SK-N-SH (cell line): ENCODE measurements around the gene ENDOD1. TPM values are rescaled to one million over a fixed set of nuclear protein-coding genes. Genes with fewer than 3 reads are reported as not detected.

Source experiments
- CTCF ChIA-PET: fragments of 300-600, 350-600 bp; formaldehyde crosslinking; extraction: SDS; loops from one replicate; lab custom pipeline; 2021; lab: Yijun Ruan, JAX
- POLR2A ChIA-PET: fragments of 350-600 bp; sonication (Branson Sonifier 250); formaldehyde crosslinking; extraction: SDS; loops from one replicate; lab custom pipeline; 2020; ENCODE audit warnings: antibody characterized with exemption, inconsistent platforms; lab: Yijun Ruan, JAX
- DNase-seq: peaks from one replicate; pipeline ENCODE4 v3.0.0; 2012
- H2AFZ ChIP-seq: fragments of 200-600 bp; sonication (generic); 2 replicates; pipeline ENCODE4 v1.8.1; 2016; ENCODE audit warnings: antibody characterized with exemption, mild to moderate bottlenecking, low read depth
- H3F3A ChIP-seq: fragments of 200-600 bp; sonication (generic); replicated peaks from 2 replicates; pipeline ENCODE3; 2016; ENCODE audit warnings: antibody characterized with exemption, mild to moderate bottlenecking; ENCODE audit not compliant: insufficient read depth
- H3K27ac ChIP-seq, 2 experiments: fragments of 200-500 bp in 1 of 2; fragments of 200-600 bp in 1 of 2; sonication (Bioruptor generic) in 1 of 2; sonication (generic), shearing (Covaris generic) in 1 of 2; 2 replicates each; pipeline versions ENCODE4 v1.5.1 to v1.6.1; 2014 to 2016; ENCODE audit warnings: low read depth in 2 of 2, inconsistent platforms in 1 of 2, low read length in 1 of 2, mild to moderate bottlenecking in 1 of 2, mixed read lengths in 1 of 2
- H3K27me3 ChIP-seq: fragments of 200-600 bp; sonication (generic), shearing (Covaris generic); 2 replicates; pipeline ENCODE4 v1.6.1; 2016; ENCODE audit warnings: mixed run types; ENCODE audit not compliant: insufficient read depth
- H3K36me3 ChIP-seq, 2 experiments: fragments of 200-500 bp in 1 of 2; fragments of 200-600 bp in 1 of 2; sonication (Bioruptor generic) in 1 of 2; sonication (generic) in 1 of 2; replicated peaks in 1 of 2; 2 replicates each; pipeline versions ENCODE3 to v1.5.1; 2014 to 2016; ENCODE audit warnings: low read length in 1 of 2, mild to moderate bottlenecking in 1 of 2; ENCODE audit not compliant: insufficient read depth in 2 of 2, control insufficient read depth in 1 of 2
- H3K4me1 ChIP-seq, 2 experiments: fragments of 200-500 bp in 1 of 2; fragments of 200-600 bp in 1 of 2; sonication (Bioruptor generic) in 1 of 2; sonication (generic), shearing (Covaris generic) in 1 of 2; 2 replicates each; pipeline versions ENCODE4 v1.5.1 to v1.6.1; 2014 to 2016; ENCODE audit warnings: low read depth in 1 of 2, low read length in 1 of 2, mixed run types in 1 of 2; ENCODE audit not compliant: insufficient read depth in 2 of 2, control insufficient read depth in 1 of 2
- H3K4me2 ChIP-seq: fragments of 200-600 bp; sonication (generic), shearing (Covaris generic); 2 replicates; pipeline ENCODE4 v1.6.1; 2017; ENCODE audit warnings: mixed run types
- H3K4me3 ChIP-seq, 2 experiments: fragments of 200-500 bp in 1 of 2; fragments of 200-600 bp in 1 of 2; sonication (Bioruptor generic) in 1 of 2; sonication (generic), shearing (Covaris generic) in 1 of 2; 2 replicates each; pipeline versions ENCODE4 v1.5.1 to v1.8.1; 2014 to 2016; ENCODE audit warnings: low read depth in 2 of 2, inconsistent platforms in 1 of 2, low read length in 1 of 2, mild to moderate bottlenecking in 1 of 2, mixed read lengths in 1 of 2, moderate library complexity in 1 of 2
- H3K79me2 ChIP-seq: fragments of 200-600 bp; sonication (generic); 2 replicates; pipeline ENCODE4 v1.8.1; 2017; ENCODE audit warnings: mild to moderate bottlenecking; ENCODE audit not compliant: insufficient read depth
- H3K9ac ChIP-seq: fragments of 200-600 bp; sonication (generic); 2 replicates; pipeline ENCODE4 v1.6.1; 2017; ENCODE audit warnings: mixed run types
- H3K9me2 ChIP-seq: fragments of 200-600 bp; sonication (generic); 2 replicates; pipeline ENCODE4 v1.6.1; 2017; ENCODE audit warnings: mixed run types
- H3K9me3 ChIP-seq: fragments of 200-600 bp; sonication (generic); 2 replicates; pipeline ENCODE4 v1.6.1; 2017; ENCODE audit warnings: mixed run types, mild to moderate bottlenecking, moderate library complexity
- H4K20me1 ChIP-seq: fragments of 200-600 bp; sonication (generic); 2 replicates; pipeline ENCODE4 v1.6.1; 2017; ENCODE audit warnings: mild to moderate bottlenecking, mixed run types; ENCODE audit not compliant: insufficient read depth
- GABPA ChIP-seq: IDR thresholded peaks from 2 replicates; pipeline ENCODE4 v1.4.0; 2012; ENCODE audit warnings: low read depth, mild to moderate bottlenecking
- MXI1 ChIP-seq: IDR thresholded peaks from 2 replicates; pipeline ENCODE4 v1.6.1; 2012; ENCODE audit warnings: mild to moderate bottlenecking, low read depth, low read length, improper control_type of control experiment
- NRF1 ChIP-seq: IDR thresholded peaks from 2 replicates; pipeline ENCODE4 v1.6.1; 2012; ENCODE audit warnings: low read depth, mild to moderate bottlenecking, low read length
- POLR2AphosphoS5 ChIP-seq: IDR thresholded peaks from 2 replicates; pipeline ENCODE4 v1.6.1; 2012; ENCODE audit warnings: low read depth, low read length
- TEAD4 ChIP-seq: IDR thresholded peaks from 2 replicates; pipeline ENCODE4 v1.4.0; 2012; ENCODE audit warnings: mild to moderate bottlenecking, borderline replicate concordance; ENCODE audit not compliant: insufficient read depth
- WGBS: methylation state at CpG from one replicate; pipeline ENCODE4 v1.1.6; 2017; ENCODE audit warnings: low lambda C conversion rate; 5-methylcytosine and 5-hydroxymethylcytosine counted together
- polyA plus RNA-seq, 3 experiments: library from polyadenylated mRNA; depleted of rRNA; stranded (reverse); fragments of >200 nt; gene quantifications; 2 replicates each; pipeline ENCODE4 v1.2.3, GENCODE V29; 2012
- TF ChIP-seq, protein P1 (sequence below): IDR thresholded peaks from 2 replicates; pipeline ENCODE4 v1.4.0; 2012; ENCODE audit warnings: low read depth
- TF ChIP-seq, protein P2 (sequence below): IDR thresholded peaks from 2 replicates; pipeline ENCODE4; 2012
- TF ChIP-seq, protein P3 (sequence below): IDR thresholded peaks from 2 replicates; pipeline ENCODE4 v1.4.0; 2012; ENCODE audit warnings: low read depth, borderline replicate concordance

ENDOD1 gene
- polyA plus RNA-seq, 1 of the 3 experiments (the other 2 are of a cell fraction) = 15.0 TPM

- Histone ChIP-seq H3K36me3 (no peaks in the 10 kb centered on the region), H3F3A (peaks cover 4% of the 10 kb centered on the region), H3K27me3 (no peaks in the 10 kb centered on the region), H3K4me2 (no peak overlapping the region), H3K79me2 (no peaks in the 10 kb centered on the region), H4K20me1 (no peaks in the 10 kb centered on the region), H3K9me2 (no peaks in the 10 kb centered on the region), H3K4me1 (no peaks in the 10 kb centered on the region), H2AFZ (no peak overlapping the region), H3K27ac (no peak overlapping the region), H3K9ac (no peak overlapping the region), H3K9me3 (no peaks in the 10 kb centered on the region), H3K4me3 (no peak overlapping the region)
- TF ChIP-seq POLR2AphosphoS5 (no peak), TEAD4 (no peak), MXI1 (no peak), GABPA (no peak)
- TF ChIP-seq, protein P1, sequence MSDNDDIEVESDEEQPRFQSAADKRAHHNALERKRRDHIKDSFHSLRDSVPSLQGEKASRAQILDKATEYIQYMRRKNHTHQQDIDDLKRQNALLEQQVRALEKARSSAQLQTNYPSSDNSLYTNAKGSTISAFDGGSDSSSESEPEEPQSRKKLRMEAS = no peak
- no peak for DNase-seq
- ChIA-PET POLR2A (no interaction called here), CTCF (interaction anchor here (0.7 to 9.4 kb wide), 20 partner anchors 10 to 635 kb away, joined by 3 to 159 read pairs (median 5); partner anchors contain the start of genes CEP57 and FAM76B)
- 95% methylated on average over 4 of the region's 4 CpGs for WGBS
Measured at GRCh38 chr11:95155385-95155784, 65.7 kb downstream of the ENDOD1 start.

DNA sequence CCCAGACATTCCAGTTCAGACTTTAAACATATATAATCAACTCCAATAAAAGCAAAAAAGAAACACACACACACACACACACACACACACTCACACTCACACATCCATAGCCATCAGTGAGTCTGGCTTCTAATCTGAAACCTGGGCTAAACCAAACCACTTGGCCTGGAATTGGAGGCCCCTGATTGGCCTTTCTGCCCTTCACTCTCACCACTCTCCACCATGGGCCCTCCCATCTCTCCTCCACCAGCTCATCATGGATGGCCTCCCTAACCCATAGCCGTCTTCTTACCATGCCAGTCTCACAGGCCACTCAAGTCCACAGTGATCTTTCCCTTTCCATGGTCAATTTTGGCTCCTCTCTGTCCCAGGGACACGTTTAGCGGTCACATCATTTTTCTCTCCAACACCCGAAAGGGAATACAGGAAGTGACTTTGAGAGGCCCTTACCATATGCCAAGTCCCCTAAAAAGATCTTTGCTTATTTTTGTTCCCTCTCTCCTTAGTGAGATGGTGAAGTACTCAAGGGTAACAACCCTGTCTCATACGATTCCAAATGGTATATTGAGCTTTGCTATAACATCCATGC is 66.6 kb downstream of the ENDOD1 start:
- Histone ChIP-seq H3K4me3 (no peak overlapping the region), H3K36me3 (no peaks in the 10 kb centered on the region), H3K4me1 (no peaks in the 10 kb centered on the region), H3K27me3 (no peaks in the 10 kb centered on the region), H3K9me3 (no peaks in the 10 kb centered on the region), H3K27ac (no peak overlapping the region), H3K79me2 (no peaks in the 10 kb centered on the region), H3K4me2 (no peak overlapping the region), H3F3A (peaks cover 4% of the 10 kb centered on the region), H2AFZ (no peak overlapping the region)
- DNase-seq = no peak
- CTCF ChIA-PET = interaction anchor here (0.9 to 9.4 kb wide), 6 partner anchors 9 to 606 kb away, joined by 3 to 159 read pairs (median 5); no protein-coding TSS in a partner anchor
- no peak for TF ChIP-seq NRF1
- TF ChIP-seq, protein P2, sequence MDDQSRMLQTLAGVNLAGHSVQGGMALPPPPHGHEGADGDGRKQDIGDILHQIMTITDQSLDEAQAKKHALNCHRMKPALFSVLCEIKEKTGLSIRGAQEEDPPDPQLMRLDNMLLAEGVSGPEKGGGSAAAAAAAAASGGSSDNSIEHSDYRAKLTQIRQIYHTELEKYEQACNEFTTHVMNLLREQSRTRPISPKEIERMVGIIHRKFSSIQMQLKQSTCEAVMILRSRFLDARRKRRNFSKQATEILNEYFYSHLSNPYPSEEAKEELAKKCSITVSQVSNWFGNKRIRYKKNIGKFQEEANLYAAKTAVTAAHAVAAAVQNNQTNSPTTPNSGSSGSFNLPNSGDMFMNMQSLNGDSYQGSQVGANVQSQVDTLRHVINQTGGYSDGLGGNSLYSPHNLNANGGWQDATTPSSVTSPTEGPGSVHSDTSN = 0 out of 2 replicates have a peak, but pooled peaks have one; percentile 25
- TF ChIP-seq, protein P3, sequence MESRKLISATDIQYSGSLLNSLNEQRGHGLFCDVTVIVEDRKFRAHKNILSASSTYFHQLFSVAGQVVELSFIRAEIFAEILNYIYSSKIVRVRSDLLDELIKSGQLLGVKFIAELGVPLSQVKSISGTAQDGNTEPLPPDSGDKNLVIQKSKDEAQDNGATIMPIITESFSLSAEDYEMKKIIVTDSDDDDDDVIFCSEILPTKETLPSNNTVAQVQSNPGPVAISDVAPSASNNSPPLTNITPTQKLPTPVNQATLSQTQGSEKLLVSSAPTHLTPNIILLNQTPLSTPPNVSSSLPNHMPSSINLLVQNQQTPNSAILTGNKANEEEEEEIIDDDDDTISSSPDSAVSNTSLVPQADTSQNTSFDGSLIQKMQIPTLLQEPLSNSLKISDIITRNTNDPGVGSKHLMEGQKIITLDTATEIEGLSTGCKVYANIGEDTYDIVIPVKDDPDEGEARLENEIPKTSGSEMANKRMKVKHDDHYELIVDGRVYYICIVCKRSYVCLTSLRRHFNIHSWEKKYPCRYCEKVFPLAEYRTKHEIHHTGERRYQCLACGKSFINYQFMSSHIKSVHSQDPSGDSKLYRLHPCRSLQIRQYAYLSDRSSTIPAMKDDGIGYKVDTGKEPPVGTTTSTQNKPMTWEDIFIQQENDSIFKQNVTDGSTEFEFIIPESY = no peak
- TF ChIP-seq, all 33 proteins: peak for 1
- H3K9me2 ChIP-seq = no peaks in the 10 kb centered on the region
- H3K9ac ChIP-seq = no peak overlapping the region
- no peaks in the 10 kb centered on the region for H4K20me1 ChIP-seq
- POLR2A ChIA-PET = no interaction called here
- WGBS = 89% methylated on average over 5 of the region's 5 CpGs
